C4-2B (cell line): ENCODE data around the gene YWHAG.

Experiments used
- CTCF ChIP-seq: fragments of 450-650 bp; conservative IDR thresholded peaks from 2 replicates; pipeline ENCODE4 v1.5.1; 2017; ENCODE audit warnings: mild to moderate bottlenecking
- ZFX ChIP-seq: fragments of 450-650 bp; IDR thresholded peaks from 2 replicates; pipeline ENCODE4 v1.6.1; 2017

DNA sequence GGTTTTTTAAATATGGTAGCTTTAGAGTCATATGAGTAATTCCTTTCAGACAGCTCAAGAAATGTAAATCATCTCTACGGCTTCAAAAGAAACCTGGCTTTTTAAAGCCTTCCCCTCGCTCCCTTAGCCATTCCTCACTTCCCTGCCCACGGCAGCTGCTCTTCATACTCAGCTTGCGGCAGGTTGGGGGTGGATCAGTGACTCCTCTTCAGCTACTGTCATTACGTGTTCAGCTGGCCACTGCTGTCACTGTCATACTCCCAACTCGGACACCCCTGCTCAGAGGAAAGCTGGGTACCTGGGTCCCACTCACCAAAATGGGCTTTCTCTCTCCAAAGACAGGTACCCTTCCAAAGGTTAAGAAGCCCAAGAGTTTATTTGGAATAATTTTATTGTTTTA is 6.6 kb downstream of the YWHAG start:
- no peak for TF ChIP-seq CTCF
- TF ChIP-seq ZFX, result no peak
